Psoas muscle (tissue), 8 donors: Measurements from ENCODE around the gene OXER1. TPM values are rescaled to one million over a fixed set of nuclear protein-coding genes. Genes with fewer than 3 reads are reported as not detected.

Experiments used
- ATAC-seq, 4 donors: fragments of 200-7000 bp; cut with Tn5 transposase; one replicate each; pipeline ENCODE4 v1.9.1; 2020; ENCODE audit warnings: moderate library complexity in 3 of 4, mild to moderate bottlenecking in 2 of 4
- DNase-seq, 2 donors: peaks; one replicate each; pipeline ENCODE4 v3.0.0-alpha.2; 2020
- H3K27ac ChIP-seq: fragments of 200-600 bp; one replicate; pipeline ENCODE4 v1.8.0; 2022
- H3K27me3 ChIP-seq, 3 donors: fragments of 200-600 bp in 1 of 3; one replicate each; pipeline versions ENCODE4 v1.6.1 to v1.8.0; 2013 to 2022; ENCODE audit warnings: low read length in 2 of 3, mild to moderate bottlenecking in 2 of 3, moderate library complexity in 1 of 3; ENCODE audit not compliant: insufficient read depth in 3 of 3
- H3K36me3 ChIP-seq, 2 donors: fragments of 200-600 bp in 1 of 2; one replicate each; pipeline versions ENCODE4 v1.6.1 to v1.8.0; 2013 to 2022; ENCODE audit warnings: low read depth in 1 of 2, mild to moderate bottlenecking in 1 of 2, moderate library complexity in 1 of 2; ENCODE audit not compliant: insufficient read depth in 1 of 2
- H3K4me1 ChIP-seq: fragments of 200-600 bp; one replicate; pipeline ENCODE4 v1.8.0; 2022
- H3K4me3 ChIP-seq: fragments of 200-600 bp; one replicate; pipeline ENCODE4 v1.8.0; 2022; ENCODE audit warnings: mild to moderate bottlenecking
- H3K9me3 ChIP-seq: fragments of 200-600 bp; one replicate; pipeline ENCODE4 v1.8.0; 2022
- WGBS, 3 donors: extraction: QIAGEN DNeasy Blood & Tissue Kit; methylation state at CpG; one replicate each; pipeline versions ENCODE4 v1.1.6 to v1.1.7; 2013; 5-methylcytosine and 5-hydroxymethylcytosine counted together
- intact Hi-C, 2 donors: fragments of 100-400 bp; cut with DNase I; formaldehyde crosslinking; loops; one replicate each; pipeline versions ENCODE4 v1.11.0 to v1.14.2; 2022
- polyA plus RNA-seq, 3 donors: library from polyadenylated mRNA; stranded (reverse); fragments of 200-250 nt; gene quantifications; one replicate each; pipeline ENCODE4 v1.2.3, GENCODE V29; 2013
- total RNA-seq, 4 donors: library from RNA; stranded (reverse); fragmentation: NEBNext Ultra II Directional in 2 of 4; extraction: Animal tissue kit (Norgen Biotek cat#: 25700) in 2 of 4; gene quantifications; one replicate each; pipeline versions ENCODE4 v1.2.1 to v1.2.4, GENCODE V29; 2021 to 2023
- TF ChIP-seq, protein P1 (sequence below): fragments of 200-600 bp; IDR thresholded peaks from one replicate; pipeline ENCODE4 v1.8.0; 2022; ENCODE audit warnings: antibody characterized with exemption
- donor health status: healthy with polysubstance abuse.
- donor health status: DM: no; HTN: no; CAD: no; lungs with moderate emphysema.
- donor health status: Bipolar disorder and iron deficiency.
- donor health status: healthy.
- donor health status: DM: yes; HTN: yes; CAD: no.
- donor health status: DM: no; HTN: no; CAD: no.
- donor health status: DM: no; HTN: no; CAD: no.
- donor health status: DM: yes; HTN: yes; CAD: no.

OXER1 gene
- total and polyA plus RNA-seq, 7 donors, result 0.04 to 1.2 (median 0.20) TPM

DNA sequence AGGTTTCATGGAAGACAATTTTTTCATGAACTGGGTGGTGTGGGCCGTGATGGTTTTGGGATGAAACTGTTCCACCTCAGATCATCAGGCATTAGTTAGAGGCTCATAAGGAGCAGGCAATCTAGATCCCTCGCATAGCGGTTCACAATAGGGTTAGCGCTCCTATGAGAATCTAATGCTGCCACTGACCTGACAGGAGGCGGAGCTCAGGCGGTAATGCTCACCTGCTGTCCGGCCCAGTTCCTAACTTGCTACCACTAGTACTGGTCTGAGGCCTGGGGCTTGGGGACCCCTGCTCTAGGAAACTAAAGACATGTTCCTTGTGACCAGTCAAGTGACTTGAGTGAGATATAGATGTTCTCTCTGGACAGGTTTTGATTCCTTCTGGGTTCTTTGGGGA is 49.2 kb downstream of the OXER1 start:
- Histone ChIP-seq H3K27ac (no peak overlapping the region), H3K4me3 (no peak overlapping the region), H3K36me3 (peaks cover 0 to 4% of the 10 kb centered on the region in 2 donors), H3K4me1 (no peaks in the 10 kb centered on the region), H3K27me3 (no peaks in the 10 kb centered on the region), H3K9me3 (no peaks in the 10 kb centered on the region)
- intact Hi-C loops, result no loop called here
- no peak for ATAC-seq
- TF ChIP-seq, protein P1, sequence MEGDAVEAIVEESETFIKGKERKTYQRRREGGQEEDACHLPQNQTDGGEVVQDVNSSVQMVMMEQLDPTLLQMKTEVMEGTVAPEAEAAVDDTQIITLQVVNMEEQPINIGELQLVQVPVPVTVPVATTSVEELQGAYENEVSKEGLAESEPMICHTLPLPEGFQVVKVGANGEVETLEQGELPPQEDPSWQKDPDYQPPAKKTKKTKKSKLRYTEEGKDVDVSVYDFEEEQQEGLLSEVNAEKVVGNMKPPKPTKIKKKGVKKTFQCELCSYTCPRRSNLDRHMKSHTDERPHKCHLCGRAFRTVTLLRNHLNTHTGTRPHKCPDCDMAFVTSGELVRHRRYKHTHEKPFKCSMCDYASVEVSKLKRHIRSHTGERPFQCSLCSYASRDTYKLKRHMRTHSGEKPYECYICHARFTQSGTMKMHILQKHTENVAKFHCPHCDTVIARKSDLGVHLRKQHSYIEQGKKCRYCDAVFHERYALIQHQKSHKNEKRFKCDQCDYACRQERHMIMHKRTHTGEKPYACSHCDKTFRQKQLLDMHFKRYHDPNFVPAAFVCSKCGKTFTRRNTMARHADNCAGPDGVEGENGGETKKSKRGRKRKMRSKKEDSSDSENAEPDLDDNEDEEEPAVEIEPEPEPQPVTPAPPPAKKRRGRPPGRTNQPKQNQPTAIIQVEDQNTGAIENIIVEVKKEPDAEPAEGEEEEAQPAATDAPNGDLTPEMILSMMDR, result no peak
- 94 to 97% (median 97%) methylated on average over 7 of the region's 7 CpGs for WGBS, 3 donors
- no peak for DNase-seq

DNA sequence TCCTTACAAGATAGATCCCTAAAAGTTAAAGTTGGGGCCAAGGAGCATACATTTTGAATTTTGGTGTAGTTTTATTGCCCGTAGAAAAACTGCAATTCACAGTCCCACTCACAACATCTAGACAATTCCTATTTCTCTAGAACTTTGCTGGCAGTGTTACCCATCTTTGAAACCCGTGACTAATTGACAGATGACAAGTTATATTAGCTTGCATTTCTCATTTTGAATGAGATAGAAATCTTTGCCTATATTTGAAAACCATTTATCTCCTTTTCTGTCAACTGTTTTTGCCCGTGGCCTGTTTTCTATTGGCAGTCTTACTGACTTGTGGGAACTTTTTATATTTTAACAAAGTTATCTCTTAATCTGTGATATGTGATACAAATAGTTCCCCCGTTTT is 50.0 kb downstream of the OXER1 start:
- ATAC-seq (no peak), DNase-seq (no peak)
- no peak overlapping the region for H3K27ac ChIP-seq
- TF ChIP-seq, protein P1, result no peak
- H3K36me3 ChIP-seq, result peaks cover 0 to 12% of the 10 kb centered on the region in 2 donors
- H3K4me3 ChIP-seq, result no peak overlapping the region
- no peaks in the 10 kb centered on the region for H3K9me3 ChIP-seq
- 47 to 63% (median 53%) methylated on average over 4 of the region's 4 CpGs for WGBS, 3 donors
- intact Hi-C loops, result no loop called here
- no peaks in the 10 kb centered on the region for H3K27me3 ChIP-seq
- no peaks in the 10 kb centered on the region for H3K4me1 ChIP-seq

DNA sequence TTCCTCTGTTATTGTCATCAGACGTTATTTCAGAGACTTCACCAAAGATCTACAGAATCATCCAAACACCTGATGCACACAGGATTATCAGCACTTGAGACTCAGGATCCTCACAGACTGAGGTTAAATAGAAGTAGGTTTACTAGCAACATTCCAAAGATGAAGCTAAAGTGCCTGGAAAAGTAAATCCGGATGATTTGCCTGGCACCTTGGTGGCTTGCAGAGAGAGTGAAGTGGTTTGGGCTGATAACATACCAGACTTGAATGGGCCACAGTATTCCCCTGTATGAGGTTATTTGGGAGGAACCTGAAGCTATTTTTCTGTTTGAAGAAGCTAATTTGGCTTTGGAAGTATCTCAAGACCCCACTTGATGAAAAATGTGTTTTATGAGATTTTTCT is 51.0 kb downstream of the OXER1 start:
- Histone ChIP-seq H3K4me1 (no peaks in the 10 kb centered on the region), H3K9me3 (no peaks in the 10 kb centered on the region), H3K27me3 (no peaks in the 10 kb centered on the region), H3K4me3 (no peak overlapping the region), H3K27ac (no peak overlapping the region), H3K36me3 (peaks cover 0 to 21% of the 10 kb centered on the region in 2 donors)
- DNase-seq, result no peak
- WGBS, 3 donors, result 83 to 95% (median 86%) methylated on average over 2 of the region's 2 CpGs
- ATAC-seq, result no peak
- intact Hi-C loops, result no loop called here
- TF ChIP-seq, protein P1, result no peak

Other genes starting within 250 kb of the OXER1 start
- gene MTA3, start 195.5 kb downstream of the OXER1 start, total RNA-seq, result 10 to 100 TPM; 10.7 to 19.8 (median 16.4) TPM
- gene MTA3, start 195.5 kb downstream of the OXER1 start, polyA plus RNA-seq, result 1 to 10 TPM; 5.3 to 9.1 (median 8.4) TPM
- 1 to 10 TPM in 3 of 4 donors, under 1 TPM in 1; 0.78 to 4.9 (median 1.9) TPM for gene HAAO, start 28.4 kb upstream of the OXER1 start, total RNA-seq
- gene HAAO, start 28.4 kb upstream of the OXER1 start, polyA plus RNA-seq, result under 1 TPM; 0.78 to 0.93 (median 0.80) TPM